NT2/D1 (cell line): Measurements from ENCODE around the gene CFAP410.

Experiments
- DNase-seq: peaks from one replicate; pipeline ENCODE4 v3.0.0-alpha.2; 2011; ENCODE audit warnings: low read depth, low spot score
- H3K27me3 ChIP-seq: 2 replicates; pipeline ENCODE4 v1.6.0; 2011; ENCODE audit warnings: mild to moderate bottlenecking; ENCODE audit not compliant: insufficient read length, insufficient read depth
- H3K36me3 ChIP-seq: 2 replicates; pipeline ENCODE4 v1.6.1; 2011; ENCODE audit warnings: mild to moderate bottlenecking, low read length, mixed read lengths; ENCODE audit not compliant: insufficient read depth, insufficient read length
- H3K4me1 ChIP-seq: 2 replicates; pipeline ENCODE4 v1.5.1; 2011; ENCODE audit not compliant: insufficient read depth, insufficient read length
- H3K4me3 ChIP-seq: 2 replicates; pipeline ENCODE4 v1.5.1; 2011; ENCODE audit warnings: low read depth; ENCODE audit not compliant: insufficient read length
- H3K9ac ChIP-seq: 2 replicates; pipeline ENCODE4 v1.6.0; 2011; ENCODE audit warnings: low read depth; ENCODE audit not compliant: insufficient read length
- H3K9me3 ChIP-seq: 2 replicates; pipeline ENCODE4 v1.5.1; 2011; ENCODE audit warnings: mild to moderate bottlenecking, low read length; ENCODE audit not compliant: insufficient read depth
- SUZ12 ChIP-seq: IDR thresholded peaks from 2 replicates; pipeline ENCODE4 v1.6.1; 2011; ENCODE audit not compliant: insufficient read length, insufficient read depth; ENCODE audit errors: extremely low read depth
- YY1 ChIP-seq: IDR thresholded peaks from 2 replicates; pipeline ENCODE4 v1.6.1; 2011; ENCODE audit not compliant: insufficient read length, insufficient read depth
- ZNF274 ChIP-seq: IDR thresholded peaks from 2 replicates; pipeline ENCODE4 v1.6.1; 2011; ENCODE audit warnings: mild to moderate bottlenecking, low read depth, low read length

Gene CFAP410

DNA sequence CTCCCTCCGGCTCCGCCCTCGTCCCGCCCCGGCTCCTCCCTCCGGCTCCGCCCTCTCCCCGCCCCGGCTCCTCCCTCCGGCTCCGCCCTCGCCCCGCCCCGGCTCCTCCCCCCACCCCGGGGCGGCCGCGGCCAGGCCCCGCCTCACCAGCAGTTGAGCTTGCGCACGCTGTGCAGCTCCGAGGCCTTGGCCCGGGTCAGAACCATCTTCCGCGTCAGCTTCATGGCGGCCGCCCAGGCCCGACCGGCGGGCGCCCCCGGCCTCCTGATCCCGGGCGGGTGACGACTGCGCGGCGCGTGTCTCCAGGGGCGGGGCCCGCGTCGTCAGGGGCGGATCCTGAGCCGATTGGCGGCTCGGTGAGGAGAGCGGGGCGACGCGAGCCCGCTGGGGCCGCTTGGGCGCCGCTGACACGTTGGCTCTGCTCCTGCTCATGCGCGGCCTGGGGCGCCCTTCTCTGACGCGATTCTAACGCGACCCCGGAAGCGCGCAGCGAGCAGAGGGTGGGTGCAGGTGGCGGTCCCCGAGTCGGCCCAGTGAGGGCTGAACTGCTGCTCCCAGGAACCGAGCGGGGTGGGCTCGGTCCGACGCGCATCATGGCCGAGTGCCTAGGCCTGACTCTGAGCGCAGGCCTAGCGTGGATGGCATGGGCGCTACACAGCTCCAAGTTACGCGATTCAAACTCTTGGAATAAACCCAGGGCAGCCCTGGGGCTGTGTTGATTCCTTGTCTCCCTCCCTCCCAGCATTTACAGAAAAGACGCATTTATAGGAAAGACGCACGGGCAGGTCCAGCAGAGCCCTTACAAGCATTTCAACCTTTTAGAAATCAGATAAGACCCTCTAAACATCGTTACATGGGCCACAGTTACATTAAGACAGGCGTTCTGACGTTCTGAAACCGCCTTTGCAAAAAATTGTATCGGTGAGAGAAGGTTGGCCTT lies at the start of gene CFAP410:
Gene CFAP410 (minus strand): TSS at position 420 of the 940 bp plus-strand sequence. CDS start 196 bp downstream, at position 224.
- peak within 1 kb of the TSS; percentile 73 for H3K4me3 ChIP-seq
- TF ChIP-seq ZNF274 (no peak), YY1 (no peak), SUZ12 (no peak)
- peak within 1 kb of the TSS; percentile 94 for H3K9ac ChIP-seq
- H3K27me3 ChIP-seq, result no peaks in the 10 kb centered on the region
- peak; percentile 97 for DNase-seq
- H3K4me1 ChIP-seq, result peaks cover 14% of the 10 kb centered on the region
- H3K9me3 ChIP-seq, result no peaks in the 10 kb centered on the region
- H3K36me3 ChIP-seq, result peaks cover 23% of the 10 kb centered on the region

DNA sequence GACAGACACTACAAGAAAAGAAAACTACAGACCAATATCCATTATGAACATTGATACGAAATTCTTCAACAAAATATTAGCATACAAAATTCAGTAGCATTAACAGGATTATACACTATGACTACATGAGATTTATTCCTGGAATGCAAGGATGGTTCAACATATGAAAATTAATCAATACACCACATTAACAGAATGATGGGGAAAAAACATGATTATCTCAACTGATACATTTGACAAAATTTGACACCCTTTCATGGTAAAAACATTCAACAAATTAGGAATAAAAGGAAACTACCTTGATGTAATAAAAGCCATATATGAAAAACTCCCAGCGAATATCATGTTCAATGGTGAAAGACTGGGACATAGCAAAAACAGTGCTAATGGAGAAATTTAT lies 45.8 kb upstream of the CFAP410 start:
- H3K27me3 ChIP-seq, result peaks cover 6% of the 10 kb centered on the region
- peaks cover 5% of the 10 kb centered on the region for H3K4me1 ChIP-seq
- DNase-seq, result no peak
- H3K9me3 ChIP-seq, result peaks cover 28% of the 10 kb centered on the region
- no peaks in the 10 kb centered on the region for H3K36me3 ChIP-seq
- no peak overlapping the region for H3K9ac ChIP-seq
- TF ChIP-seq SUZ12, result no peak
- TF ChIP-seq YY1, result no peak
- no peak for TF ChIP-seq ZNF274
- H3K4me3 ChIP-seq, result no peak overlapping the region

GRCh38 chr21:44383216-44383615 lies 44.0 kb upstream of the CFAP410 start:
- H3K27me3 ChIP-seq, result peaks cover 12% of the 10 kb centered on the region
- TF ChIP-seq SUZ12 (no peak), YY1 (no peak), ZNF274 (no peak)

DNA sequence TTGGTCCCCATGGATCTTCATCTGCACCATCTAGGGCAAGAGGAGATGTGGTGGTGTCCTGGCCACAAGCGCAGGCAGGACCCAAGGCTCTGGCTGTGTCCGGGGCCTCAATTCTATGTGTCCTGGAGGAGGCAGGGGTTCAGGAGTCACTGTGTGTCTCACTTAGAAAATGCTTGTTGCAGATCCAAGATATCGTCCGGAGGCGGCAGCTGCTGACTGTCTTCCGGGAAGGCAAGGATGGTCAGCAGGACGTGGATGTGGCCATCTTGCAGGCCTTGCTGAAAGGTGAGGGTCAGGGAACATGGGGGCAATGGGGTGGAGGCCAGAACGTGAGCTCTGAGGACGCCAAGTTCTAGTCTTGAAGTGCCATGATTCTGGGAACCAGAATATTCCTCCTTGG lies 43.3 kb upstream of the CFAP410 start:
- Histone ChIP-seq H3K4me1 (peaks cover 17% of the 10 kb centered on the region), H3K9ac (no peak overlapping the region), H3K36me3 (no peaks in the 10 kb centered on the region), H3K4me3 (no peak overlapping the region), H3K27me3 (peaks cover 12% of the 10 kb centered on the region), H3K9me3 (peaks cover 26% of the 10 kb centered on the region)
- TF ChIP-seq ZNF274 (no peak), SUZ12 (no peak), YY1 (no peak)
- DNase-seq, result no peak

More at GRCh38 chr21:44383216-44383615, 44.0 kb upstream of the CFAP410 start:
- Histone ChIP-seq H3K9ac (no peak overlapping the region), H3K4me1 (peaks cover 11% of the 10 kb centered on the region), H3K36me3 (no peaks in the 10 kb centered on the region), H3K9me3 (peaks cover 26% of the 10 kb centered on the region), H3K4me3 (no peak overlapping the region)
- DNase-seq, result no peak

GRCh38 chr21:44381874-44382273 lies 42.7 kb upstream of the CFAP410 start:
- TF ChIP-seq YY1, result no peak
- no peak for TF ChIP-seq ZNF274
- no peak for TF ChIP-seq SUZ12
- no peaks in the 10 kb centered on the region for H3K36me3 ChIP-seq
- H3K4me1 ChIP-seq, result peaks cover 24% of the 10 kb centered on the region
- H3K4me3 ChIP-seq, result no peak overlapping the region
- peaks cover 9% of the 10 kb centered on the region for H3K27me3 ChIP-seq
- H3K9ac ChIP-seq, result no peak overlapping the region
- peaks cover 26% of the 10 kb centered on the region for H3K9me3 ChIP-seq
- no peak for DNase-seq

DNA sequence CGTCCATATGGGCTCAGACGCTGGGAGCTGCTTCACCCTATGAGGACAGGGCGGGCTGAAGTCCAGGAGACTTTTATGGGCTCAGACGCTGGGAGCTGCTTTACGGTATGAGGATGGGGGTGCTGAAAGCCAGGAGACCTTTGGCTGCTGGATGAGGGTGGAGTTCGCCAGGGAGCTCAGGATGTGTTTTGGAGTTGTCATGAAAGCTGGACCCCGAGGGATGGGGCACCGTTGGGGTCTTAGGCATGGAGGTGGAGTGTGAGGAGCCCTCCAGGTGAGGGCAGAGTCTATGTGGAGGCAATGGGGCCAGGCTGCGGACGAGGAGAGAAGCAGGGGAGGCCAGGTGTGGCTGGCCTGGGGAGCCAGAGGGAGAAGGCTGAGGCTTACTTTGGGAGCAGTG lies 41.7 kb upstream of the CFAP410 start:
- no peak overlapping the region for H3K4me3 ChIP-seq
- no peak for TF ChIP-seq ZNF274
- no peak for TF ChIP-seq YY1
- no peak for TF ChIP-seq SUZ12
- DNase-seq, result no peak
- H3K36me3 ChIP-seq, result no peaks in the 10 kb centered on the region
- H3K9ac ChIP-seq, result no peak overlapping the region
- H3K9me3 ChIP-seq, result peaks cover 18% of the 10 kb centered on the region
- peaks cover 28% of the 10 kb centered on the region for H3K4me1 ChIP-seq
- H3K27me3 ChIP-seq, result peaks cover 9% of the 10 kb centered on the region
